T follicular helper cell (primary cell): ENCODE data around the gene HIVEP2.

Experiments
- DNase-seq: peaks from one replicate; pipeline ENCODE4 v3.0.0-alpha.2; 2020; ENCODE audit warnings: low read depth

The HIVEP2 gene

GRCh38 chr6:142702501-142703460 is 242.2 kb downstream of the HIVEP2 start:
- DNase-seq = no peak
